ENCODE results near the gene LEF1. TPM values are rescaled to one million over a fixed set of nuclear protein-coding genes. Genes with fewer than 3 reads are reported as not detected.

Gene LEF1
- total and polyA plus RNA-seq, 2 experiments from 2014 or later = 0.50 to 0.73 TPM

GRCh38 chr4:108029016-108029720, 139.6 kb downstream of the LEF1 start:
- Mint-ChIP-seq H3K9me3 (no peaks in the 10 kb centered on the region), H3K4me3 (no peak overlapping the region), H3K4me1 (peaks cover 4% of the 10 kb centered on the region; the same call in 1 of the 3 replicates), H3K27me3 (ENCODE audit: insufficient read depth, low read depth, poor library complexity) (no peaks in the 10 kb centered on the region), H3K36me3 (ENCODE audit: low read depth) (peaks cover 42% of the 10 kb centered on the region), H3K27ac (no peak overlapping the region)
- Histone ChIP-seq H3K27me3 (ENCODE audit: insufficient read depth) (no peaks in the 10 kb centered on the region), H3F3A (replicated peaks; ENCODE audit: low read depth) (no peaks in the 10 kb centered on the region), H2AFZ (no peak overlapping the region), H3K9me2 (ENCODE audit: insufficient read depth) (no peaks in the 10 kb centered on the region), H3K36me3 (ENCODE audit: insufficient read depth) (peaks cover 17% of the 10 kb centered on the region), H3K79me2 (replicated peaks; ENCODE audit: insufficient read depth) (no peaks in the 10 kb centered on the region), H4K20me1 (replicated peaks; ENCODE audit: insufficient read depth) (no peaks in the 10 kb centered on the region; the same call in 1 of the 2 replicates), H3K4me1 (ENCODE audit: insufficient read depth) (no peaks in the 10 kb centered on the region), H3K4me2 (no peak overlapping the region), H3K4me3 (no peak overlapping the region), H3K27ac (ENCODE audit: low read depth) (no peak overlapping the region)
- ATAC-seq = no peak
- TF ChIP-seq NANOG (IDR thresholded peaks at IDR 0.05; ENCODE audit: borderline replicate concordance) = no peak
- TF ChIP-seq, protein P1, sequence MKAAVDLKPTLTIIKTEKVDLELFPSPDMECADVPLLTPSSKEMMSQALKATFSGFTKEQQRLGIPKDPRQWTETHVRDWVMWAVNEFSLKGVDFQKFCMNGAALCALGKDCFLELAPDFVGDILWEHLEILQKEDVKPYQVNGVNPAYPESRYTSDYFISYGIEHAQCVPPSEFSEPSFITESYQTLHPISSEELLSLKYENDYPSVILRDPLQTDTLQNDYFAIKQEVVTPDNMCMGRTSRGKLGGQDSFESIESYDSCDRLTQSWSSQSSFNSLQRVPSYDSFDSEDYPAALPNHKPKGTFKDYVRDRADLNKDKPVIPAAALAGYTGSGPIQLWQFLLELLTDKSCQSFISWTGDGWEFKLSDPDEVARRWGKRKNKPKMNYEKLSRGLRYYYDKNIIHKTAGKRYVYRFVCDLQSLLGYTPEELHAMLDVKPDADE (IDR thresholded peaks at IDR 0.05) = no peak
- no peak for TF ChIP-seq ZNF114 (CRISPR knock-in tag; IDR thresholded peaks at IDR 0.05)
- TF ChIP-seq, protein P2, sequence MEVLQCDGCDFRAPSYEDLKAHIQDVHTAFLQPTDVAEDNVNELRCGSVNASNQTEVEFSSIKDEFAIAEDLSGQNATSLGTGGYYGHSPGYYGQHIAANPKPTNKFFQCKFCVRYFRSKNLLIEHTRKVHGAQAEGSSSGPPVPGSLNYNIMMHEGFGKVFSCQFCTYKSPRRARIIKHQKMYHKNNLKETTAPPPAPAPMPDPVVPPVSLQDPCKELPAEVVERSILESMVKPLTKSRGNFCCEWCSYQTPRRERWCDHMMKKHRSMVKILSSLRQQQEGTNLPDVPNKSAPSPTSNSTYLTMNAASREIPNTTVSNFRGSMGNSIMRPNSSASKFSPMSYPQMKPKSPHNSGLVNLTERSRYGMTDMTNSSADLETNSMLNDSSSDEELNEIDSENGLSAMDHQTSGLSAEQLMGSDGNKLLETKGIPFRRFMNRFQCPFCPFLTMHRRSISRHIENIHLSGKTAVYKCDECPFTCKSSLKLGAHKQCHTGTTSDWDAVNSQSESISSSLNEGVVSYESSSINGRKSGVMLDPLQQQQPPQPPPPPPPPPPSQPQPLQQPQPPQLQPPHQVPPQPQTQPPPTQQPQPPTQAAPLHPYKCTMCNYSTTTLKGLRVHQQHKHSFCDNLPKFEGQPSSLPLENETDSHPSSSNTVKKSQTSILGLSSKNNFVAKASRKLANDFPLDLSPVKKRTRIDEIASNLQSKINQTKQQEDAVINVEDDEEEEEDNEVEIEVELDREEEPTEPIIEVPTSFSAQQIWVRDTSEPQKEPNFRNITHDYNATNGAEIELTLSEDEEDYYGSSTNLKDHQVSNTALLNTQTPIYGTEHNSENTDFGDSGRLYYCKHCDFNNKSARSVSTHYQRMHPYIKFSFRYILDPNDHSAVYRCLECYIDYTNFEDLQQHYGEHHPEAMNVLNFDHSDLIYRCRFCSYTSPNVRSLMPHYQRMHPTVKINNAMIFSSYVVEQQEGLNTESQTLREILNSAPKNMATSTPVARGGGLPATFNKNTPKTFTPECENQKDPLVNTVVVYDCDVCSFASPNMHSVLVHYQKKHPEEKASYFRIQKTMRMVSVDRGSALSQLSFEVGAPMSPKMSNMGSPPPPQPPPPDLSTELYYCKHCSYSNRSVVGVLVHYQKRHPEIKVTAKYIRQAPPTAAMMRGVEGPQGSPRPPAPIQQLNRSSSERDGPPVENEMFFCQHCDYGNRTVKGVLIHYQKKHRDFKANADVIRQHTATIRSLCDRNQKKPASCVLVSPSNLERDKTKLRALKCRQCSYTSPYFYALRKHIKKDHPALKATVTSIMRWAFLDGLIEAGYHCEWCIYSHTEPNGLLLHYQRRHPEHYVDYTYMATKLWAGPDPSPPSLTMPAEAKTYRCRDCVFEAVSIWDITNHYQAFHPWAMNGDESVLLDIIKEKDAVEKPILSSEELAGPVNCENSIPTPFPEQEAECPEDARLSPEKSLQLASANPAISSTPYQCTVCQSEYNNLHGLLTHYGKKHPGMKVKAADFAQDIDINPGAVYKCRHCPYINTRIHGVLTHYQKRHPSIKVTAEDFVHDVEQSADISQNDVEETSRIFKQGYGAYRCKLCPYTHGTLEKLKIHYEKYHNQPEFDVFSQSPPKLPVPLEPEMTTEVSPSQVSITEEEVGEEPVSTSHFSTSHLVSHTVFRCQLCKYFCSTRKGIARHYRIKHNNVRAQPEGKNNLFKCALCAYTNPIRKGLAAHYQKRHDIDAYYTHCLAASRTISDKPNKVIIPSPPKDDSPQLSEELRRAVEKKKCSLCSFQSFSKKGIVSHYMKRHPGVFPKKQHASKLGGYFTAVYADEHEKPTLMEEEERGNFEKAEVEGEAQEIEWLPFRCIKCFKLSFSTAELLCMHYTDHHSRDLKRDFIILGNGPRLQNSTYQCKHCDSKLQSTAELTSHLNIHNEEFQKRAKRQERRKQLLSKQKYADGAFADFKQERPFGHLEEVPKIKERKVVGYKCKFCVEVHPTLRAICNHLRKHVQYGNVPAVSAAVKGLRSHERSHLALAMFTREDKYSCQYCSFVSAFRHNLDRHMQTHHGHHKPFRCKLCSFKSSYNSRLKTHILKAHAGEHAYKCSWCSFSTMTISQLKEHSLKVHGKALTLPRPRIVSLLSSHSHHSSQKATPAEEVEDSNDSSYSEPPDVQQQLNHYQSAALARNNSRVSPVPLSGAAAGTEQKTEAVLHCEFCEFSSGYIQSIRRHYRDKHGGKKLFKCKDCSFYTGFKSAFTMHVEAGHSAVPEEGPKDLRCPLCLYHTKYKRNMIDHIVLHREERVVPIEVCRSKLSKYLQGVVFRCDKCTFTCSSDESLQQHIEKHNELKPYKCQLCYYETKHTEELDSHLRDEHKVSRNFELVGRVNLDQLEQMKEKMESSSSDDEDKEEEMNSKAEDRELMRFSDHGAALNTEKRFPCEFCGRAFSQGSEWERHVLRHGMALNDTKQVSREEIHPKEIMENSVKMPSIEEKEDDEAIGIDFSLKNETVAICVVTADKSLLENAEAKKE (CRISPR knock-in tag; IDR thresholded peaks at IDR 0.05) = no peak
- no peak for TF ChIP-seq EZH2phosphoT487 (IDR thresholded peaks at IDR 0.05; ENCODE audit: unreplicated experiment)
- TF ChIP-seq JUNB (IDR thresholded peaks at IDR 0.05; ENCODE audit: unreplicated experiment) = no peak
- DNase-seq (ENCODE audit: low spot score) = no peak

All from GM23338 (cell line).